CD4-positive, alpha-beta T cell treated with Interleukin-17A for 4 hours (primary cell): ENCODE data around the gene TSC22D4.
A peak's percentile ranks its signal among the peaks of the same experiment; 100 is the strongest.
"Not testable (repeated sequence)": the region's sequence is repeated elsewhere in the genome, so short reads cannot be mapped to it uniquely, and the experiment has no call there.

ENCODE experiments used
- DNase-seq: peaks from one replicate; pipeline ENCODE4 v3.0.0-alpha.2; 2020; ENCODE audit warnings: mixed read lengths

Gene TSC22D4

GRCh38 chr7:100441641-100442535, 37.1 kb downstream of the TSC22D4 start:
- no peak for DNase-seq

DNA sequence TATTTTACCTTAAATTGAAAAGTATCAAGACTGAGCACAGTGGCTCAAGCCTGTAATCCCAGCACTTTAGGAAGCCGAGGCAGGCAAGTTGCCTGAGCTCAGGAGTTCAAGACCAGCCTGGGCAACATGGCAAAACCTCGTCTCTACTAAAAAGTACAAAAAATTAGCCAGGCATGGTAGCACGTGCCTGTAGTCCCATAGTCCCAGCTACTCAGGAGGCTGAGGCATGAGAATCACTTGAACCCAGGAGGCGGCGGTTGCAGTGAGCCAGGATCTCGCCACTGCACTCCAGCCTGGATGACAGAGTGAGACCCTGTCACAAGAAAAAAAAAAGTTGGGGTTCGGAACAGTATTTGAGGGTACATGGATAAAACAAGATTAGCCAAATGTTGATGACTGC, 39.8 kb downstream of the TSC22D4 start:
- DNase-seq: not testable (repeated sequence)

- not testable (repeated sequence) for DNase-seq
These were observed 40.3 kb downstream of the TSC22D4 start for GRCh38 chr7:100438731-100439130.

GRCh38 chr7:100438172-100438571, 40.8 kb downstream of the TSC22D4 start:
- DNase-seq: no peak

GRCh38 chr7:100437150-100438100, 41.6 kb downstream of the TSC22D4 start:
- DNase-seq: no peak

GRCh38 chr7:100435401-100436304, 43.4 kb downstream of the TSC22D4 start:
- peak; percentile 71 for DNase-seq

GRCh38 chr7:100434297-100435144, 44.5 kb downstream of the TSC22D4 start:
- DNase-seq: no peak

GRCh38 chr7:100433592-100434296, 45.3 kb downstream of the TSC22D4 start:
- no peak for DNase-seq

DNA sequence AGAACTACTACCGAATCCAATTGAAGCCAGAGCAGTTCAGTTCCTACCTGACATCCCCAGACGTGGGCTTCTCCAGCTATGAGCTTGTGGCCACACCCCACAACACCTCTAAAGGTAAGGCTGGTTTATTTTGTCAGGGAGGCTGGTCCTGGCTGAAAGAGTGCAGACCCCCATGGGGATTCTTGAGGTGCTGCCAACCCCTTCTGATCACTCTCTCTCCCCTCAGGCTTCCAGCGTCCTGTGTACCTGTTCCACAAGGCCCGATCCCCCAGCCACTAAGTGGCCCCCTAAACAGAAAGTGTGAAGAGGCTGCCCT, 45.8 kb downstream of the TSC22D4 start:
- DNase-seq: no peak

DNA sequence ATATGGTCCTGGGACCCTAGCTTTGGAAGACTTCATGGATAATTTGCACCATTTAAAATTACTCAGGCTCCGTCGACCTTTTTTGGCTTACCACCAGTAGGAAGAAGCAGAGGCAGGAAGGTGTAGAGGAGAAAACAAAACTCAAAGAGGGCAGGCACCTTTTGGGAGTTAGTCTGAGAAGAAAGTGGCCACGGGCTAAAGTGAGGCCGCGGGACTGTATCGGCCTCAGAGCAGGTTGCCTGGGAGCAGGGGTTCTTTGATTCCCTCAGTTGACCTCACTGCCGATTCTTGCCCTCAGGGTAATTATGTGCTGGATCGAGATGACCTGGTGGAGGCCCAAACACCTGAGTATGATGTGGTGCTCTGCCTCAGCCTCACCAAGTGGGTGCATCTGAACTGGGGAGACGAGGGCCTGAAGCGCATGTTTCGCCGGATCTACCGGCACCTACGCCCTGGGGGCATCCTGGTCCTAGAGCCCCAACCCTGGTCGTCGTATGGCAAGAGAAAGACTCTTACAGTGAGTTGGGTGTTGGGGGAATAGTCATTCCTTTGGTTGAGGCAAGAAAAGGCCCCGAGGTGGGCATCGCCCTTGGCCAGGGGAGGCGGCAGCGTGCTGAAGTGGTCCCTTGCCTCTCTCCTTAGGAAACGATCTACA, 46.3 kb downstream of the TSC22D4 start:
- no peak for DNase-seq

GRCh38 chr7:100432053-100432452, 47.0 kb downstream of the TSC22D4 start:
- no peak for DNase-seq

DNA sequence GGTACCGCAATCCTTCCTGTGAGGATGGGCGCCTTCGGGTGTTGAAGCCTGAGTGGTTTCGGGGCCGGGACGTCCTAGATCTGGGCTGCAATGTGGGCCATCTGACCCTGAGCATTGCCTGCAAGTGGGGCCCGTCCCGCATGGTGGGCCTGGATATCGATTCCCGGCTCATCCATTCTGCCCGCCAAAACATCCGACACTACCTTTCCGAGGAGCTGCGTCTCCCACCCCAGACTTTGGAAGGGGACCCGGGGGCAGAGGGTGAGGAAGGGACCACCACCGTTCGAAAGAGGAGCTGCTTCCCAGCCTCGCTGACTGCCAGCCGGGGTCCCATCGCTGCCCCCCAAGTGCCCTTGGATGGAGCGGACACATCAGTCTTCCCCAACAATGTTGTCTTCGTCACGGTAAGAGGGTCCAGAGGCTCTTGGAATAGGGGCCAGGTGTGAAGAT, 47.7 kb downstream of the TSC22D4 start:
- no peak for DNase-seq

GRCh38 chr7:100430493-100431285, 48.3 kb downstream of the TSC22D4 start:
- DNase-seq: peak; percentile 40

- peak; percentile 97 for DNase-seq
These were observed 49.1 kb downstream of the TSC22D4 start, which contains the start of gene MEPCE for GRCh38 chr7:100429637-100430492. Gene MEPCE (plus strand): TSS chr7:100429831. CDS start chr7:100430019, 188 bp downstream.

- DNase-seq: peak; percentile 100
These were observed 49.9 kb downstream of the TSC22D4 start for GRCh38 chr7:100428967-100429636.

- DNase-seq: peak; percentile 97
These were observed 50.6 kb downstream of the TSC22D4 start, which contains the start of gene ZCWPW1 for GRCh38 chr7:100428199-100428966. Gene ZCWPW1 (minus strand): TSS chr7:100428703. CDS start chr7:100420649, 8,054 bp downstream.

GRCh38 chr7:100427762-100428198, 51.2 kb downstream of the TSC22D4 start:
- no peak for DNase-seq
